Kidney tubule cell (primary cell): Measurements from ENCODE around the gene FIBIN.
A peak's percentile ranks its signal among the peaks of the same experiment; 100 is the strongest.
"Not testable (repeated sequence)": the region's sequence is repeated elsewhere in the genome, so short reads cannot be mapped to it uniquely, and the experiment has no call there.

Experiments
- DNase-seq: peaks from one replicate; pipeline ENCODE4 v3.0.0-alpha.2; 2018; ENCODE audit warnings: low spot score

The FIBIN gene

DNA sequence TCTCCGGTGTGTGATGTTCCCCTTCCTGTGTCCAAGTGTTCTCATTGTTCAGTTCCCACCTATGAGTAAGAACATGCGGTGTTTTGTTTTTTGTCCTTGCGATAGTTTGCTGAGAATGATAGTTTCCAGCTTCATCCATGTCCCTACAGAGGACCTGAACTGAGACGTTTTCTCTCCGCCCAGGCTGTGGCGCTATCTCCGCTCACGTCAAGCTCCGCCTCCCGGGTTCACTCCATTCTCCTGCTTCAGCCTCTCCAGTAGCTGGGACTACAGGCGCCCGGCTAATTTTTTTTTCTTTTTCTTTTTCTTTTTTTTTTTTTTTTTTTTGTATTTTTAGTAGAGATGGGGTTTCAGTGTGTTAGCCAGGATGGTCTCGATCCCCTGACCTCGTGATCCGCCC is 16.7 kb upstream of the FIBIN start:
- DNase-seq, result not testable (repeated sequence)

DNA sequence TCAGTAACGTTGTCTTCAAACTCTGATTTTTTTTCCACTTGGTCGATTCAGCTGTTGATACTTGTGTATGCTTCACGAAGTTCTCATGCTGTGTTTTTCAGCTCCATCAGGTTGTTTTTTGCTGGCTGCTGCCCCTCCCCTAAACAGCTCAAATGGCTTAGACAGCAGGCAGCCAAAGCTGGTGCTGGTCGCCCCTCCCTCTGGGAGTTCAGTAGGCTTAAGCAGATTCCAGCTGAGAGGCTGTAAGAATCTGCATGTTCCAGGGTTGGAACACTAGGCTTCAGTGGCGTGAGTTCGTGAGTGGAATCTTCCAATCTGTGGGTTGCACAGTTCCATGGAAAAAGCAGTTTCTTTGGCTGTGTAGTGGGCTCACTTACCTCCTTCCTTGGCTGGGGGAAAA is 10.3 kb upstream of the FIBIN start:
- no peak for DNase-seq

DNA sequence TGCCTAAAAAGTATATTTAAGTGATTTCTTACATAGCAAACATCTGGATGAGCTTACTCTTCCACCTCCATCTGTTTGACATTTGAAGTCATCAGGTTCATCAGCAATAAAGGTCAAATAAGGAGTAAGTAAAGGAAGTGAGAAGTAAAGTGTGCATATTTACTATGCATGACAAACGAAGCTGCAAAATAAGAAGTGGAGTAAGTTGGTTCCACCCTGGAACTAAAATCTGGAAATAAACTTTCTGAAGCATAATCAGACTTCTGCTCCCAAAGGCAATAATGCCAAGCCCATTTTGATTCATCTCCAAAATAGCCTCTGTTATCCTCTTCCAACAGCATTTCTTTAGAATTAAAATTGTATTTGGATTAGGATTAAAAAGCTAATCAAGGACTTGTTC is 8.4 kb upstream of the FIBIN start:
- no peak for DNase-seq

DNA sequence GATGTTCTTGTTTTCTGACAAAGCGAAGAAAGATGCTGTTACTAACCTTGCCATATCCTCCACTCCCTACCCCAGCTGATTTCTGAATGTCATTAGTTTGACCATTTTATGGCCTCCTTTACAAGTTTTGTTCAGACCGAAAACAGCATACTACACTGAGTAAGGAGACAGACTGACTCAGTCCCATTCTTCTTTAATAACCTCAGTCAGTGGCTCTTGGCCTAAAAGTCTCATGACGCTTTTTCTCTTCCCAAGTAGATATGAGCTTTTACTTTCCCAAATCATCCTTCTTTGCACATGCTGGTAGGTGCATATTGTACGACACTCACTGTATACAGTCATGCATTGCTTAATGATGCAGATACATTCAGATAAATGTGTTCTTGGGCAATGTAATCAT is 8.0 kb upstream of the FIBIN start:
- no peak for DNase-seq

DNA sequence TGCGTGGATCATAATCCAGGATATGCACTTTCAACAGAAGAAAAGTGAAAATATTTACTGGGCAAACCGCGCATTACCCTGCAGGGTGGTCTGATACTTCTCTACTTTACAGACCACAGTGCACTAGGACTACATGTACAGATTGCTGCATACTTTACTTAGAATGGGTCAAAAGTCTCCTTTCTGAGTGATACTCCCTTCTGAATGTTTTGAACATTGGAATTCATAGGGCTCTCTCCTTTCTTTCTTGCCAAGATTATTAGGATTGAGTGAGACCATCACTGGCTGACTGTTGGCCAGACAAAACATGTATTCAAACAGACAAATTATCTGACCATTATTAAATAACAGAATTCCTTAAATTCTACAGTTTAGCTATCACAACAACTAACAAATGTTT is 6.6 kb upstream of the FIBIN start:
- DNase-seq, result no peak

DNA sequence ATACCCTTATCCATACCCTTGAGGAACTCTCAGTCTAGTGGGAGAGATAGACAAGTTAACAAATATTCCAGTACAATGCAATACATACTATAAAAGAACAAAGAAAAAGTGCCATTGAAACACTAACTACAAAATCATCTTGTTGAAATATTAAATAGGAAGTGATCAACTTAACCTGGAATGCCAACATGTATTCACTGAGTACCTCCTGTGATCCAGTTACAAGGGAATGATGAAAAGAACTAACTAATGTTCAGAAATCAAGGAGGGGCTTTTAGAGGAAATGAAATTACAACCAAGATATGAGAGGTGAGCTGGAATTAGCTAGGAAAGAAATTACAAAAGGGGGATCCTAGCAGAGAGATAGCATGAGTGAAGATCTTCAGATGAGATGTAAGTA is 6.2 kb upstream of the FIBIN start:
- peak; percentile 41 for DNase-seq

DNA sequence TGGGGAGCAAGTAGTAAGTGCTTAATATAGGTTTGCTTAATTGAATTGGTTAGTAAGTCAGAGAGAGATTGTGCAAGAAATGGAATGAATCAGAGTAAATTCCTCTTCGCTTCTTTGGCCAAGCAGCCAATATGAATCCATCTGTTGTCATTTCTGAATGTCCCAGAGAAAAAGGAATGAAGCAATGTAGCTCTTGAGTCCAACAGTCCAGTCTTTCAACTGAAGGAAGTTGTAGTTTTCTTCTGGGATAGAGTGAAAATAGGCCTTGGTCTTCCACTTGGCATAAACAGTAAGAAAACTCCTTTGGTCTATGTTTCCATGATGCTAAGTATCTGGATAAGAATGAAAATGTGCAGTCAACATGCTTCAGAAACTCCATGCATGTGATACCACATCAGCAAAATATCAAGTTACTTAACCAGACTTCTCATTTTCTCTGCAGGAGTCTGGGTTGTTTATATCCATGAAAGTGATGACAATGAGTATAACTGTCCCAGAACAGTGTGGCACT is 1.8 kb upstream of the FIBIN start:
- DNase-seq, result peak; percentile 75

DNA sequence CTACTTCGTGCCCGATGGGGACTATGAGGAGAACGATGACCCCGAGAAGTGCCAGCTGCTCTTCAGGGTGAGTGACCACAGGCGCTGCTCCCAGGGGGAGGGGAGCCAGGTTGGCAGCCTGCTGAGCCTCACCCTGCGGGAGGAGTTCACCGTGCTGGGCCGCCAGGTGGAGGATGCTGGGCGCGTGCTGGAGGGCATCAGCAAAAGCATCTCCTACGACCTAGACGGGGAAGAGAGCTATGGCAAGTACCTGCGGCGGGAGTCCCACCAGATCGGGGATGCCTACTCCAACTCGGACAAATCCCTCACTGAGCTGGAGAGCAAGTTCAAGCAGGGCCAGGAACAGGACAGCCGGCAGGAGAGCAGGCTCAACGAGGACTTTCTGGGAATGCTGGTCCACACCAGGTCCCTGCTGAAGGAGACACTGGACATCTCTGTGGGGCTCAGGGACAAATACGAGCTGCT is 751 bp downstream of the FIBIN start:
- peak; percentile 16 for DNase-seq

DNA sequence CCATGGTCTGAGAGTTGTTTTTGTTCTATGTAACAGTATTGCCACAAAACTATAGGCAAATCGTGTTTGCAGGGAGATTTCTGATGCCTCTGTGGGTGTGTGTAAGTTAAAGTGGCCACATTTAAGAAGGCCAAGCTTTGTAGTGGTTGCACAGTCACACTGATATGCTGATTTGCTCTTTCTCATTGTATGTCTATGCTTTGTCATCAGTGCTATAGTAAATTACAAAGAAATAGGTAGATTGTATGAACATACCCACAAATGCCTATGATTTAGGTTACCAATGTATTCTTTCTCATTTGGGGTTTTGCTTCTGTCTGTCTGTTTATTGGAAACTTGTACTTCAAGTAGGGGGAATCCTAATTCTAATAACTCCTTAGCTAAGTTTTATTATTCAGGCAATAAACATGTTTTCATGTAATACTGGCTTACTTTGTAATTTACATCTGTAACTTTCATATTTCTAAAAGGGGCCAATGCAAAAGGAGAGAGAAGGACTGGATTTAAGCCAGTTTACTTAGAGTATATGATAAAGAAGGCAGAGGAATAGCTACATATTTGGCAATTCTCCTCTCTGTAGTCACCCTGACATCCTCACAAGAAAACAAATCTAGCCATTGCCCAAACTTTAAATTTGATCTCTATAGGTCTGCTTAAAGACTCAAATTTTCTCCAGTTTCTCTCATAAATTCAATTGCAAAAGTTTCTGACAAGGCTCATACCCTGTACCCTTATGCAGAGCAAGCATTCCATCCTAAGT is 2.0 kb downstream of the FIBIN start:
- no peak for DNase-seq

DNA sequence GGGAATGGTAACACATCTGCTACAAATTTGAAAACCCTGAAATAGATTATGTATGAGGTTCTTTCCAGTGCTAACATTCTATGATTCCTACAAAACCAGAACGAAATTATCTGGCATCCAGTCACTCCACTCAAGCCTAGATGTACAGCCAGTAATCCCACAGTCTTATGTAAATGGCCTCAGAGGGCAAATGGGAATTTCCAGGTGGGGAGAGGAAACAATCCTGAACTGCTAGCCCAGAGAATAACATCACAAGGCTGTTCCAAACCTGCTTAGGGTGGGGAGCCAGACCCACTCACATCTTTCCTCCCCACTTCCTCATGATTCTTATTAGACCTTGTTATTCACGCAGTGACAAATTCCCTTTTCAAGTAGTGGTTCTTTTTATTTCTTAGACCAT is 3.5 kb downstream of the FIBIN start:
- peak; percentile 7 for DNase-seq

DNA sequence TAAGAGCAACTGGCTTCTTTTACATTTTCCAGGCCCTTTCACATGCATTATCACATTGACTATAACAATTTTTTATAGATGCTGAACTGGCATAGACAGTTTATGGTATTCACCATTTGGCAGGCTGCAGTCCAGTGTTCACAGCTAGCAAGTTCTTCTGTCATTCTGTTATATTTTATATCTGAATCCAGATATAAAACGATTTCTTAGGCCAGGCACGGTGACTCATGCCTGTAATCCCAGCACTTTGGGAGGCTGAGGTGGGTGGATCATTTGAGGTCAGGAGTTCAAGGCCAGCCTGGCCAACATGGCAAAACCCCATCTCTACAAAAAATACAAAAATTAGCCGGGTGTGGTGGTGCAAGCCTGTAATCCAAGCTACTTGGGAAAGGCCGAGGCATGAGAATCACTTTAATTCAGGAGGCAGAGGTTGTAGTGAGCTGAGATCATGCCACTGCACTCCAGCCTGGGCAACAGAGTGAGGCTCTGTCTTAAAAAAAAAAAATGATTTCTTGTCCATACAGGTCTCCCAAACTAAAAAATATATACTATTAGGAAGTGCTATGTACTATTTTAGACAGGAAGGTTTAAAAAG is 7.3 kb downstream of the FIBIN start:
- DNase-seq, result not testable (repeated sequence)

DNA sequence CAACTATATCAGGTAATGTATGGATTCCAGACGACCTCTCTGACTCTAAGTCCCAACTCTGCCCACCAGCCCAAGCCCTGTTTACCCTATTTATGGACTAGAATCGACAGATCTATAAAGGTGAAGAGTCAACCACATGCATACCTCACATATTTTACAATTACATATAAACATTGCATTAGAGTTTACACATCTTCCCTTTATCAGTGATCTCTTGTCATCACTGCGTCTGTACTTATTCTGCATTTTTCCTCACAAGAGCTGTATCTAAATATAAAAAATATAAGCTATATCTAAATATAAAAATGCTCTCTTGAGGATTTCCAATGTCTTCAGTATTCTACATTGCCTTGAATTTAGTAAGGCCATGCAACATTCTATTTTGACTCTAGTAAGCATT is 8.5 kb downstream of the FIBIN start:
- no peak for DNase-seq

DNA sequence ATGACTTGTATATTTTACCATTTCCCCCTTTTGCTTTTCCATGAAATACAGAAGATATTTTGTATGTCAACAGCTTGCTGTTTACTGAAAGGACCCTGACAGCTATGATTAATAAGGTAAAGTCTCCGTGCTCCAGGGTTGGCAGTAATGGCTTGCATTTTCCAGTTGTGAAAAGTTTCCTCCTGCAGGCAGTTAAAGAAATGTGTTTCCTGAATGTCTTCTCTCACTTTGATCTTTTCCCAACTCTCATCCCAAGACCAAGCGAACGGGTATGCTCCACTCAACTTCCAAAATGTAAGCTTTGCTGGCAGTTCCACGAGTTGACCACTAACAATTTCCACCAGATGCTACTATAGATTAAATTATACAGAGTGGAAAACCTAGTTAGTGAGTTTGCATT is 8.9 kb downstream of the FIBIN start:
- DNase-seq, result no peak

DNA sequence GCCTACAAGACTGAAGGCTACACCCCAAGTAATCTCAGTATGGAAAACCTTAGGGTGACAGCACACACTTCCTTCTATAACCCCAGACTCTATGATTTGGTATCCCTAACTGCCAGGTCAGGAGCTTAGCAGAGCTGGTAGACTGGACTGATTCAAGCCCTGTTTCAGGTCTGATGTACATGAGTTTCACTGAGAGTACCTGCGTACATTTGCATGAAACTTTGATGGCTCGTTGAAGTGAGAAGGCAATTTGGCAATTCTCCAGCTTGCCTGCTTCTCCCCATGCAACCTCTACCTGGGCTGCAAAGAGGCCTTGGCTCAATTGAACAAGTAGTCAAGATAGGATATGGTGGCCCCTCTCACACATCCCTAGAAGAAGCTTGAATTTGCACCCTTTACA is 10.2 kb downstream of the FIBIN start:
- DNase-seq, result no peak

DNA sequence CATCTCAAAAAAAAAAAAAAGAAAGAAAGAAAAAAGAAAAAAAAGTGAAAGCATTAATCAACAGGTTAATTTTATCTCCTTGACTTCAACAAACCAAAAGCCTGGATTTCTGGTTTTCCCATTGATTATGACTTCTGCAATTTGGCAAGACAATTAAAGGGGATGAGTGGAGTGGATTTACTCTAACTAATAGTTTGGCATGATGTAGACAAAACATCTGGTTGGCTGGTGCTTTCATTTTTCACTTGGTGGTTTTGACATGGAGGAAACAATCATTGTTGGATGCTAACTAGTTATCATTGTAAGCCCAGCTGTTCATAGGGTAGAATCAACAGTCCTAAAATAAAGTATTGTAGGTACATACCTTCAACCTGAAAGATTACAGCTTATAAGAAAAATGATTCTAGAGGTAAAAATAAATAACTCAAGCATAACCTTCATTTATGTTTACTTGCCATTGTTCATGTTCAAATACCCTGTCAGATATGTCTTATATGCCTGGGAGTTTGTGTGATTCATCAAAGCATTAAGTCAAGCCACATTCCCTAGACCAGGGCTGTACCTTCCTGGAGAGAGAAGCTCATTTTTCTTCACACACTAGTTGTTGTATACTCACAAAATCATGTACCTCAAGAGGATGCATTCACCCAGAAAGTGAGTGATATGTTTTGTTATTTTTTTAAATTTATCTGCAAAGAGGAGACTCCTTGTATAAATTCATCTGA is 15.1 kb downstream of the FIBIN start:
- peak; percentile 65 for DNase-seq

DNA sequence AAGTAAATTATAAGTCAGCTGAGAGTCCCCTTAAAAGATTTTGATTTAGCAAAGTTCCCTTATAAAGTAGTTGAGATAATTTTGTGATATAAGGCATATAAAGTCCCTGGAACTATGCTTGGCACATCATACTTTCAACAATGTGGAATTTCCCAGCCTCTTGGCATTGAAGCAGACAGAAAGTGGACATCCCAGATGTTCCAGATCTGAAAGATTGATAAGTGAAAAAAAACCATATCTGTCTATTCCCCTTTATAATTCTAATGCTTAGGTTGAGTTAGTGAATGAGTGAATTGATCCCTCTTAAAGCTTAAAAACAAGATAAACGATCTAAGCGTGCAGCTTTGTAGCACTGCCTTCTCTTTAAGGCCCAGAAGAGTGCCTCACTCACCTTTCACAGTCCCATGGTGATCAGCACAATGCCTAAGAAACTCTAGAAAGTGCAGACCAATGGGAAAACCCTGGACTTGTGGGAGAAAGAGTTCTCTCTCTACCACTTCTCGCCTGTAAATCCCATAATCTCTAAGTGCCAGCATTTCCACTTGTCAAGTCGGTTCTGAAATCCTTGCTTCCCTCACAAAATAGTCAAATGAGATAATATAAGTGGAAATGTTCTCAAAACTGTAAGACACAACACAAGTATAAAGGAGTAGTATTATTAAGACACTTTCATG is 17.8 kb downstream of the FIBIN start:
- DNase-seq, result no peak

DNA sequence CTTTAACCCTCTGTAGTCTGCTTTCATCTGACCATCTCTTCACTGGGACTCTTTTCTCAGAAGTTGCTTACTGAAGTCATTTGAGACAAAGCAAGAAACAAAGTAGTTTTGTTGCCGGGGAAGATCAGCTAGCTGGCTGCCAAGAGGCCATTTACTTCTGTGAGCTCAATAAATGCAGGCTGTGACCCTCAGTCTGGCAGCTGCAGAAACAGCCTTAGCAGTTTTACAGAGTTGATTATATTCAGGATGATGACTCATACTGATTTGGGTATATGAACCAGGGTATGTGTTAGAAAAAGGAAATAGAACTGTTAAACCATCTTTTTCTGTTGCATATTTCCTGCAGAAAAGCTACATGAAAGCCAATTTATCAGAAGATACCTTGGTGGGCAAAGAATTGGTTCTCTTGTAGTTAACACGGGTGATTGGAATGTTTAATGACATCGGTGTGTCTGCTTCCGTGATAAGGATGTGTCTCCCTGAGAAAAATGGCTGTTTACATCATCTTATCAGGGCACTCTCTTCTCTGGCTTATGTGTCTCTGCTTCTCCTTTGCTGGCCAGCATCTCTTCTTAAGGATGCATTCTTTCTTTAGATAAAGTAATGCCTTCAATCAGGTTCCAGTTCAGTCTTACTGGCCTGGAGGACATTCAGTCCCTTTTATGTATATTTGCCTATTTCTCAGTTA is 18.5 kb downstream of the FIBIN start:
- DNase-seq, result peak; percentile 28

DNA sequence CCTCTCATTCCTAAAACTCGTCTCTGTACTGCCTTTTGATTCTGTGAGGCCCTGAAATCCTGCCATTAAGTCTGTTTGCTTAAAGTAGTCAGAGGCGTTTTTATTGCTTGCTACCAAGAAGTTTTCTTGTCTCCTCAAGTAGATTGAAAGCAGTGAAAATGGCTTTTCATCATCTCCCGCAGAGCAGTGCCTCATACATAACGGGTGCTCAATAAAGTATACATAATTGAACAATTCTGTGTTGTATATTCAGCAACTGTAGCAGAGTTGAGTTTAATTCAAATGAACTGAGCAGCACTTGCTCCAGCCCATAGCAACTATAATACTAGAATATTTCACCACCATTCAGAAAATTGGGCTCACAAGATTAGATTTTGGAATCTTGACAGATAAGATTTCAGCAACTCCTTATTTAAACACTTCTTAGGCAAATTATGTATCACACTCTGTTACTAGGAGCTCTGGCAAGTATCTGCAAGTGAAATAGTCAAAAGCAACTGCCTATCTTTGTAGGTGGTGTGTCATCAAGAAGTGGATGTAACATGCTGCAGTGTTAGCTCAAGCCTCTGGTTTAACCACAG is 20.0 kb downstream of the FIBIN start:
- DNase-seq, result peak; percentile 7

DNA sequence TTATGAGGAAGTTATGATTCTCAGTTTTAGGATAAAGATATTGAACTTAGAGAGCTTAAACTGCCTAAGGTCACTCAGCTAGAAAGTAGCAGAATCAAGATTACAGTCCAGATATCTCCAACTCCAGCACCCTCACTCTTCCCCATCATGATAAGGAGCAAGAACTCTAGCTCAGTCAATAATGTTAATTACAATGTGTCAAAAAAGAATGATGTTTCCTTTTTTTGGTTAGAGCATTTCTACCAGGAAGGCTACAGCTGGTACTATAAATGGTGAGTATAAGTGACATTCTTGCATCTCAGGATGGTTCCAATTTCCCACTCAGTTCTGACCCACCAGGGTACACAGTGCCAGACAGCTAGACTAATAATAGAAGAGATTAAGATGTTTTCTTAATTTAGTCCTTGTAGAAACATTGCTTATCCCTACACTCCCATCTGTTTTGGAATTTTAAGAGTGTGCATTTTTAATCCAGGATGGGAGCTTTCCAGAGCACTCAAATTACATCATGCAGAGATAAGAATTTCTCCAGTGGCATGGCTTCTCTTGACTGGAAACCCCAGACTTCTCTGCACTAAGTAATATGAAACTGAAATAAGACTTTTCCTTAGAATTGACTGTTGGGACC is 25.1 kb downstream of the FIBIN start:
- DNase-seq, result no peak

DNA sequence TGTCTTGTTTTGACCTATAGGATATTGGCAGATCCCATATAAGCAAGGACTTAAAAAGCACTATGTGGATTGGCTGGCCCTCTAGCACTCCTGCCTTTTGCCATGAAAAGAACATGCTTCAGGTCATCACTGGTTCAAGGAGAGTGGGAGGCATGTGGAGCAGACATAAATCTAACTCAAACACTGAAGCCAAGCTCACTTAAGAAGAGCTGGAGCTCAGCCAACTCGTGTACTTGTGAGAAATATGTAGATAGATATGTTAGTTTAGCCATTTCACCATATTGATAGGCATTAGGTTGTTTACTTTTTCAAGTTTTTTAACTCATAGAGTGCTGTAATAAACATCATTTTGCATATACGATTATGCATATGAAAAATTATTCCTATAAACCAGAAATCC is 26.8 kb downstream of the FIBIN start:
- no peak for DNase-seq

DNA sequence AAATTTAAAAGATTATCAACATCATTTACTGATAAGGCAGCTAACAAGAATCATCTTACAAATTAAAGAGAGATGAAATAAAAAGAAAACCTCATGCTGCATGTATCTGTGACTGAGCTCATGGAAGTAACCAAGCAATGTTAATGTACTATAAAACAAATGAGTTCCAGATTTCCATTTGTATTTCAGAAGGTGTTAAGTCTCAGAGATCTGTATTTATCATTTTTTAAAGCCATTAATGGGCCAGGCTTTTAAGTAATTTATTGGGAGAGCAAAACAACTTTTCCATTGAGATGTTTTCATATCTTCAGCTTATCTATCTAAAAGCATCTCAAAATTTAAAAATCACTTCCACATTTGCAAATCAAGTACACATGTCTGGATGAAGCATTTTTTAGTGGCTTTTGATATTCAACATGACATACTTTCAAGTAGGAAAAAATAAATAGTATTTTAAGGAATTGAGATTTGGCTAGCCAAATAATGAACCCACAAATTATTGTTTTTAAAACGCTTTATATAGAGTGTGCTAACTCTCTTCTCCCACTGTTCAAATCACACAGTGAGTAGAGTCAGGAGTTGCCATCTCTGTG is 28.8 kb downstream of the FIBIN start:
- DNase-seq, result no peak
